Adrenal gland (tissue), 12 donors: ENCODE results near the gene MYH9. TPM values are rescaled to one million over a fixed set of nuclear protein-coding genes. Genes with fewer than 3 reads are reported as not detected.

Experiments
- DNase-seq, 7 donors: peaks; one replicate each; pipeline ENCODE4 v3.0.0-alpha.2; 2019 to 2020
- H3K27ac ChIP-seq, 5 donors: fragments of 200-600 bp; sonication (generic) in 4 of 5; 1 replicate in 3 of 5; 2 replicates in 2 of 5; pipeline versions ENCODE4 v1.5.1 to v1.8.0; 2016 to 2020; ENCODE audit warnings: mild to moderate bottlenecking in 1 of 5
- H3K27me3 ChIP-seq: fragments of 200-600 bp; 2 replicates; pipeline ENCODE4 v1.8.0; 2021
- H3K36me3 ChIP-seq, 2 donors: fragments of 200-600 bp; replicated peaks in 1 of 2; 1 replicate in 1 of 2; 2 replicates in 1 of 2; pipeline versions ENCODE4 v1.5.1 to v1.8.0; 2018 to 2022
- H3K4me1 ChIP-seq, 2 donors: fragments of 200-600 bp; replicated peaks in 1 of 2; 1 replicate in 1 of 2; 2 replicates in 1 of 2; pipeline versions ENCODE4 v1.5.1 to v1.8.0; 2018 to 2021
- H3K4me3 ChIP-seq, 4 donors: fragments of 200-600 bp; sonication (generic) in 3 of 4; one replicate each; pipeline ENCODE4 v1.5.1; 2016 to 2018
- H3K9me3 ChIP-seq, 3 donors: fragments of 200-600 bp; sonication (generic) in 1 of 3; replicated peaks in 1 of 3; 1 replicate in 2 of 3; 2 replicates in 1 of 3; pipeline versions ENCODE4 v1.5.1 to v1.8.0; 2016 to 2021
- CTCF ChIP-seq, 6 experiments: fragments of 450-650 bp in 4 of 6; fragments of 200-600 bp in 2 of 6; sonication (generic) in 1 of 6; IDR thresholded peaks; 1 replicate in 5 of 6; 2 replicates in 1 of 6; pipeline versions ENCODE4 v1.5.1 to v1.8.0; 2016 to 2021; ENCODE audit warnings: antibody characterized with exemption in 6 of 6, mild to moderate bottlenecking in 2 of 6, moderate library complexity in 1 of 6
- POLR2A ChIP-seq, 2 donors: fragments of 450-650 bp; IDR thresholded peaks; one replicate each; pipeline ENCODE4 v1.6.1; 2017; ENCODE audit warnings: antibody characterized with exemption in 2 of 2, mild to moderate bottlenecking in 2 of 2, moderate library complexity in 1 of 2
- WGBS, 4 donors: extraction: QIAGEN DNeasy Blood & Tissue Kit in 2 of 4; methylation state at CpG; one replicate each; pipeline versions ENCODE4 v1.1.5 to v1.1.7; 2013 to 2017; 5-methylcytosine and 5-hydroxymethylcytosine counted together
- intact Hi-C, 2 donors: fragments of 100-400 bp; cut with DNase I; formaldehyde crosslinking; loops; one replicate each; pipeline versions ENCODE4 v1.14.1 to v1.15.0; 2022 to 2023
- polyA plus RNA-seq, 3 donors: library from polyadenylated mRNA; stranded (reverse); fragments of 200-250 nt in 2 of 3; fragments of 350-450 nt in 1 of 3; fragmentation: Illumina TruSeq in 1 of 3; extraction: RNeasy Lipid Tissue Mini Kit (QIAGEN cat#74804) in 1 of 3; gene quantifications; one replicate each; pipeline ENCODE4 v1.2.3, GENCODE V29; 2013 to 2014
- total RNA-seq, 9 donors: library from RNA; depleted of rRNA in 4 of 9; stranded (reverse); fragments of >200 nt in 4 of 9; fragments of 120-200 nt in 1 of 9; fragmentation: NEBNext Ultra II Directional in 1 of 9; extraction: Animal tissue kit (Norgen Biotek cat#: 25700) in 1 of 9; gene quantifications; one replicate each; pipeline versions ENCODE4 v1.1.0 to v1.2.4, GENCODE V29; 2013 to 2023
- donor health status: healthy with polysubstance abuse.
- donor health status: Bipolar disorder and iron deficiency.
- donor health status: DM: yes; HTN: yes; CAD: no.
- donor health status: DM: no; HTN: no; CAD: no.
- donor health status: DM: no; HTN: no; CAD: no.
- donor health status: DM: yes; HTN: yes; CAD: no.

MYH9 gene
- total and polyA plus RNA-seq, 12 donors = 96.2 to 427 (median 319) TPM

DNA sequence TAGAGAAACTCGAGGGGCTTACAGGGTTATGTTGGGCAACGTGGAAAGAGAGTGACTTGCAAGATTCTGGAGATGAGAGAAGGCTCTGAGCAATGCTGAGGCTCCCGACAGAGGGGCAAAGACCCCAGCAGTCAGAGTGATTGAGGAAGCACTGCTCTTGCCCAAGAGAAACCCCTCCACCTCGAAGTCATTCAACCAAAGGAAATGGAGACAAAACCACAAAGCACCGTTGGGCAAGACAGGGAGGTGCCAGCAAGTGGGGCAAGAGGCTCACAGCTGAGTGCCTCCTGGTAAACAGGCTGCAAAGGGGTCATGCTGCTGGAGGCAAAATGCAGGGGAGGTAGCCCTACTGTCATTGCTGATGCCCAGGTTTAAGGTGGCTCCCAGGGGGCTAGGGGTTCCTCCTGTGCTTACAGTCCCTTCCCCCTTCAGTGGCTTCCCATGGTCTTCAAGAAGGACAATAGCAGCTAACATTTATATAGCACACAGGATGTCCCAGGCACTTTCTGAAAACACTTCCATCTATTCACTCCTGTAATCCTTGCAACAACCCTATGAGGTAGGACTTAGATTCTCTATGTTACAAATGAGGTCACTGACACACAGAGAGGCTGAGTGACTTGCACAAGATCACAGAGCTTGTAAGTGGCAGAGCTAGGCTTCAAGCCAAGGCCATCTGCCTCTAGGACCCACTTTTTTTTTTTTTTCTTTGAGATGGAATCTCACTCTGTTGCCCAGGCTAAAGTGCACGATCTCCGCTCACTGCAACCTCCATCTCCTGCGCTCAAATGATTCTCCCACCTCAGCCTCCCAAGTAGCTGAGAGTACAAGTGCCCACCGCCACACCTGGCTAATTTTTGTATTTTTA lies 18.1 kb upstream of the MYH9 start:
- H3K4me3 ChIP-seq = no peak overlapping the region
- H3K27me3 ChIP-seq = no peaks in the 10 kb centered on the region
- H3K36me3 ChIP-seq = no peaks in the 10 kb centered on the region
- peak in 6 of 7 donors; percentile 58 to 75 (median 62) for DNase-seq
- WGBS, 4 donors = 61 to 73% (median 64%) methylated on average over 8 to 9 of the region's 9 CpGs
- H3K27ac ChIP-seq = peak overlapping the region in 1 of 5 donors; percentile 64
- TF ChIP-seq POLR2A (IDR thresholded peaks at IDR 0.05) (no peak), CTCF (IDR thresholded peaks at IDR 0.05) (no peak)
- intact Hi-C loops = no loop called here
- H3K9me3 ChIP-seq = no peaks in the 10 kb centered on the region
- H3K4me1 ChIP-seq = peaks cover 16 to 19% of the 10 kb centered on the region in 2 donors

DNA sequence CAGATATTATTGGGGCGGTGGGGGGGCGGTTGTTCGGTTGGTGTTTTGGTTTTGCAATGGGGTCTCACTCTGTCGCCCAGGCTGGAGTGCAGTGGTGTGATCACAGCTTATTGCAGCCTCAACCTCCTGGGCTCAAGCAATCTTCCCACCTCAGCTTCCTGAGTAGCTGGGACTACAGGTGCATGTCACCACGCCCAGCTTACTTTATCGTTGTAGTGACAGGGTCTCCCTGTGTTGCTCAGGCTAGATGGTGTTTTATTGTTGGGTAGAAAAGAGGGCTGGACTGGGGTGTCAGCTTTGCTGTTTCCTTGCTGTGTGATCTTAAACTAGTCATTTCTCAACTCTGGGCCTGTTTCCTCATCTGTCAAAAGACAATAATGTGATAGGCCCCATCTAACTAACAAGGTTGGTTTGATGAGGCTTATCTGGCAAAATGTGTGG lies 17.5 kb upstream of the MYH9 start:
- TF ChIP-seq POLR2A (IDR thresholded peaks at IDR 0.05) (no peak), CTCF (IDR thresholded peaks at IDR 0.05) (no peak)
- H3K4me3 ChIP-seq = no peak overlapping the region
- no peaks in the 10 kb centered on the region for H3K27me3 ChIP-seq
- no peaks in the 10 kb centered on the region for H3K36me3 ChIP-seq
- no peak overlapping the region for H3K27ac ChIP-seq
- no peak for DNase-seq
- H3K4me1 ChIP-seq = peaks cover 12 to 15% of the 10 kb centered on the region in 2 donors
- no peaks in the 10 kb centered on the region for H3K9me3 ChIP-seq
- intact Hi-C loops = no loop called here
- 81 to 93% (median 84%) methylated on average over 6 of the region's 6 CpGs for WGBS, 4 donors

- no peak for DNase-seq
- H3K9me3 ChIP-seq = no peaks in the 10 kb centered on the region
- peaks cover 4 to 9% of the 10 kb centered on the region in 2 donors for H3K4me1 ChIP-seq
- H3K27ac ChIP-seq = no peak overlapping the region
- no peaks in the 10 kb centered on the region for H3K27me3 ChIP-seq
- intact Hi-C loops = no loop called here
- no peak for TF ChIP-seq CTCF (IDR thresholded peaks at IDR 0.05)
- no peak for TF ChIP-seq POLR2A (IDR thresholded peaks at IDR 0.05)
- 77 to 95% (median 86%) methylated on average over 7 to 8 of the region's 8 CpGs for WGBS, 4 donors
- no peak overlapping the region for H3K4me3 ChIP-seq
- no peaks in the 10 kb centered on the region for H3K36me3 ChIP-seq
Observed at GRCh38 chr22:36404446-36404845, 16.7 kb upstream of the MYH9 start.

DNA sequence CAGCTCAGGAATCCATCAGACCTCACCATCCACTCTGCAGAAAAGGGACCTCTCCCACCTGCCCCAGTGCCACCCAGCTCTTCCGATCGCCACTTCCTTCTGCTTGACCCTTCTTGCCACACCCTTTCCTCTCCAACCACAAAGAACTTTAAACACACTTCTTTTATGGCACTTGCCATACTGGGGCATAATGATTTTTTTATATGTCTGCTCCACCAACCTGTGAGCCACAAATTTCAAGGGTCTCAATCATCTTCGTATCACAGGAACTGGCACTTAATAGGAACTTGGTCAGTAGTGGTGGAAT lies 11.7 kb upstream of the MYH9 start:
- WGBS, 4 donors = 62 to 70% (median 67%) methylated on average over 3 of the region's 3 CpGs
- no peak for TF ChIP-seq POLR2A (IDR thresholded peaks at IDR 0.05)
- TF ChIP-seq CTCF (IDR thresholded peaks at IDR 0.05) = no peak
- no peaks in the 10 kb centered on the region for H3K36me3 ChIP-seq
- H3K4me1 ChIP-seq = peaks cover 0 to 10% of the 10 kb centered on the region in 2 donors
- H3K27ac ChIP-seq = no peak overlapping the region
- H3K9me3 ChIP-seq = no peaks in the 10 kb centered on the region
- no peak overlapping the region for H3K4me3 ChIP-seq
- intact Hi-C loops = loop anchor here in 1 of 2 donors (10.0 kb wide), 1 partner anchor 45 kb away; no protein-coding TSS in a partner anchor
- no peaks in the 10 kb centered on the region for H3K27me3 ChIP-seq
- DNase-seq = no peak
